Type B pancreatic cell (in vitro differentiated cells): ENCODE results near the gene SPEN. TPM values are rescaled to one million over a fixed set of nuclear protein-coding genes. Genes with fewer than 3 reads are reported as not detected.

Experiments used
- DNase-seq: peaks from one replicate; pipeline ENCODE4 v3.0.0; 2021; ENCODE audit warnings: mixed read lengths; ENCODE audit not compliant: unreplicated experiment; ENCODE audit errors: extremely low spot score
- H3K27ac Mint-ChIP-seq: 2 replicates; pipeline ENCODE4 v1.8.0; 2021; ENCODE audit warnings: mild to moderate bottlenecking, mixed read lengths
- H3K27me3 Mint-ChIP-seq: 2 replicates; pipeline ENCODE4 v1.8.0; 2021; ENCODE audit warnings: mixed read lengths
- H3K36me3 Mint-ChIP-seq: 2 replicates; pipeline ENCODE4 v1.8.0; 2021; ENCODE audit warnings: mixed read lengths
- H3K4me1 Mint-ChIP-seq: one replicate; pipeline ENCODE4 v1.8.0; 2021; ENCODE audit warnings: mixed read lengths; ENCODE audit not compliant: unreplicated experiment
- H3K4me3 Mint-ChIP-seq: 2 replicates; pipeline ENCODE4 v1.8.0; 2021; ENCODE audit warnings: mild to moderate bottlenecking, mixed read lengths
- H3K9me3 Mint-ChIP-seq: 2 replicates; pipeline ENCODE4 v1.8.0; 2021; ENCODE audit warnings: mixed read lengths
- long read RNA-seq: library from polyadenylated mRNA; unstranded; transcript quantifications from one replicate; pipeline ENCODE4 v2.0.0, GENCODE V29; 2020
- total RNA-seq: library from RNA; stranded (reverse); gene quantifications from 2 replicates; pipeline ENCODE4 v1.2.1, GENCODE V29; 2021; ENCODE audit warnings: low replicate concordance
- TF ChIP-seq, protein P1 (sequence below): fragments of 200-600 bp; sonication (generic); conservative IDR thresholded peaks from 2 replicates; pipeline ENCODE4 v1.5.0; 2021; ENCODE audit warnings: antibody characterized with exemption, mild to moderate bottlenecking

Gene SPEN, protein sequence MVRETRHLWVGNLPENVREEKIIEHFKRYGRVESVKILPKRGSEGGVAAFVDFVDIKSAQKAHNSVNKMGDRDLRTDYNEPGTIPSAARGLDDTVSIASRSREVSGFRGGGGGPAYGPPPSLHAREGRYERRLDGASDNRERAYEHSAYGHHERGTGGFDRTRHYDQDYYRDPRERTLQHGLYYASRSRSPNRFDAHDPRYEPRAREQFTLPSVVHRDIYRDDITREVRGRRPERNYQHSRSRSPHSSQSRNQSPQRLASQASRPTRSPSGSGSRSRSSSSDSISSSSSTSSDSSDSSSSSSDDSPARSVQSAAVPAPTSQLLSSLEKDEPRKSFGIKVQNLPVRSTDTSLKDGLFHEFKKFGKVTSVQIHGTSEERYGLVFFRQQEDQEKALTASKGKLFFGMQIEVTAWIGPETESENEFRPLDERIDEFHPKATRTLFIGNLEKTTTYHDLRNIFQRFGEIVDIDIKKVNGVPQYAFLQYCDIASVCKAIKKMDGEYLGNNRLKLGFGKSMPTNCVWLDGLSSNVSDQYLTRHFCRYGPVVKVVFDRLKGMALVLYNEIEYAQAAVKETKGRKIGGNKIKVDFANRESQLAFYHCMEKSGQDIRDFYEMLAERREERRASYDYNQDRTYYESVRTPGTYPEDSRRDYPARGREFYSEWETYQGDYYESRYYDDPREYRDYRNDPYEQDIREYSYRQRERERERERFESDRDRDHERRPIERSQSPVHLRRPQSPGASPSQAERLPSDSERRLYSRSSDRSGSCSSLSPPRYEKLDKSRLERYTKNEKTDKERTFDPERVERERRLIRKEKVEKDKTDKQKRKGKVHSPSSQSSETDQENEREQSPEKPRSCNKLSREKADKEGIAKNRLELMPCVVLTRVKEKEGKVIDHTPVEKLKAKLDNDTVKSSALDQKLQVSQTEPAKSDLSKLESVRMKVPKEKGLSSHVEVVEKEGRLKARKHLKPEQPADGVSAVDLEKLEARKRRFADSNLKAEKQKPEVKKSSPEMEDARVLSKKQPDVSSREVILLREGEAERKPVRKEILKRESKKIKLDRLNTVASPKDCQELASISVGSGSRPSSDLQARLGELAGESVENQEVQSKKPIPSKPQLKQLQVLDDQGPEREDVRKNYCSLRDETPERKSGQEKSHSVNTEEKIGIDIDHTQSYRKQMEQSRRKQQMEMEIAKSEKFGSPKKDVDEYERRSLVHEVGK (N-terminal part only)
- total RNA-seq = 66.5 and 79.4 TPM in 2 replicates
- long read RNA-seq, partial matches to known transcripts = 21 of 25 reads
- long read RNA-seq, other reads (novel, unspliced or antisense) = 4 of 25 reads

DNA sequence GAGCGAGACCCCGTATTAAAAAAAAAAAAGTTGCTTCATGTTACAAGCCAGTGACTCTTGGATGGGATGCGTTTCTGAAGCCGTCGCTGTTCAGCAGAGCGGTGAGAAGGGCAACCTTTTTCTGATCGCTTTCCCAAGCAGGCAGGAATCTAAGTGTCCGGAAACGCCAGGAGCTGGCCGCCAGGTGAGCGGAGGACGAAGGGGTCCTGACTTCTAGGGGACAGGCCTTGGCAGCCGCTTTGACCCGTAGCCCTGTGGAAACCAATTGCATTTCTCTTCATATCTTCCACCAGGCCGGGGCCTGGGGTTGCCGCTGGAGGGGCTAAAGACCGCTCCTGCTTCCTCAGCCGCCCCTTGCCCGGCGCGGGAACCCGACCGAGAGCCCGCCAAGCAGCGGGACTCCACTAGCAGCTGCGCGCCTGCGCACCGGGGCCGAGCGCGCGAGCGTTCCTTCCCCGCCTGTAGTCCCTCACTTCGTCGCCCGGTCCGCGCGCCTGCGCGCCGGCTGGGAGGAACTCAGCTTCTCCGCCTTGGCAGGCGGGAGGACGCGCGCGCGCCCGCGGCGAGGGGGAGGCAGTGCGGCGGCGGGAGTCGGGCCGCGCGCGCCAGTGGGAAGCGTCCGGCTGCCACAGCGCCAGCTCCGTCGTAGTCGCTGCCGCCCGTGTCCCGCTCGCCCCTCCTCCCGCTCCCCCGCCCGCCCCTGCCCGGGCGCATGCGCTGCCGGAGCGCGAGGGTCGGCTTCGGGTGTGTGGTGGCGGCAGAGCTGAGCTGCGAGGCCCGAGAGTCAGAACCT lies at the start of gene SPEN:
Gene SPEN (plus strand): TSS at position 608 of the 793 bp plus-strand sequence. CDS start 361 bp downstream, outside the sequence.
- TF ChIP-seq, protein P1, sequence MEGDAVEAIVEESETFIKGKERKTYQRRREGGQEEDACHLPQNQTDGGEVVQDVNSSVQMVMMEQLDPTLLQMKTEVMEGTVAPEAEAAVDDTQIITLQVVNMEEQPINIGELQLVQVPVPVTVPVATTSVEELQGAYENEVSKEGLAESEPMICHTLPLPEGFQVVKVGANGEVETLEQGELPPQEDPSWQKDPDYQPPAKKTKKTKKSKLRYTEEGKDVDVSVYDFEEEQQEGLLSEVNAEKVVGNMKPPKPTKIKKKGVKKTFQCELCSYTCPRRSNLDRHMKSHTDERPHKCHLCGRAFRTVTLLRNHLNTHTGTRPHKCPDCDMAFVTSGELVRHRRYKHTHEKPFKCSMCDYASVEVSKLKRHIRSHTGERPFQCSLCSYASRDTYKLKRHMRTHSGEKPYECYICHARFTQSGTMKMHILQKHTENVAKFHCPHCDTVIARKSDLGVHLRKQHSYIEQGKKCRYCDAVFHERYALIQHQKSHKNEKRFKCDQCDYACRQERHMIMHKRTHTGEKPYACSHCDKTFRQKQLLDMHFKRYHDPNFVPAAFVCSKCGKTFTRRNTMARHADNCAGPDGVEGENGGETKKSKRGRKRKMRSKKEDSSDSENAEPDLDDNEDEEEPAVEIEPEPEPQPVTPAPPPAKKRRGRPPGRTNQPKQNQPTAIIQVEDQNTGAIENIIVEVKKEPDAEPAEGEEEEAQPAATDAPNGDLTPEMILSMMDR = peak; percentile 55
- Mint-ChIP-seq H3K36me3 (no peaks in the 10 kb centered on the region), H3K4me1 (peaks cover 27% of the 10 kb centered on the region), H3K9me3 (no peaks in the 10 kb centered on the region), H3K27ac (peak within 1 kb of the TSS; percentile 96), H3K27me3 (no peaks in the 10 kb centered on the region), H3K4me3 (peak within 1 kb of the TSS; percentile 95)
- DNase-seq = peak; percentile 99

DNA sequence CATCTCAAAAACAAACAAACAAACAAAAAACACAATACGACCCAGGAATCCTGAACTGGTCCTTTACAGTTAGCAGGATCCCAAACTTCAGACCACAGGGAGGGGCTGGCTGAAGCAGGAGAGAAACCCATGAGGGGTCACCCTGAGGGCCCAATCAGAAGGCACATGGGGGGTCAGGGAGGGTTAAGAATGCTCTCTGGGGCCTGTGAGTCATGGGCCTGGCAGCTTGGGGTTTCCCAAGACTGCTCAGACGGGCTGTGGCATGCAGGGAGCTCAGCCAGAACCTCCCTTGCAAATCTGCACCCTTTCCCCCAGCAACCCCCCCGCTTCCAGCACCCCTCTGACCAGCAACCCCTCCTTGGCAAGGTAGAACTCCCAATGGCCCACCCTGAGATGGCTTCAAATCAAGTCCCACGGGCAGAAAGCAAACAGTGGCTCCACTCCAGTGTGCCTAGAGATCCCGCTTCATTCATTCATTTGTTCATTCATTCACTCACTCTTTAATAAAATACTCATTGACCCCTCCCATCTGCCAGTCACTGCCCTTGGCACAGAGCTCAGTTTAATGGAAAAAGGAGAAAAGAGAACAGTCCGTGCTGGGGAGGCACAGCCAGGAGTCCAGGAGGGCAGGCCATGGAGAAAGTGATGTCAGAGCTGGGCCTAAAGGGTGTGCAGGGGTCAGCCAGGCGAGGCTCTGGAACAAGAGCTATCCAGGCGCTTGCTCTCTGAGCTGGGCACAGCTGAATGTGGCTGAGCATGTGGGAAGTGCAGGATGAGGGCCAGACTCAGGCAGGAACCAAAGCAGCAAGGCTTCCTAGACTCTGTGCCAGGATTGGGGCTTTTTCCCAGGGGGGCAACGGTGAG lies 48.3 kb upstream of the SPEN start:
- Mint-ChIP-seq H3K27ac (peak overlapping the region; percentile 92), H3K4me3 (peak overlapping the region; percentile 70), H3K9me3 (no peaks in the 10 kb centered on the region), H3K4me1 (peaks cover 44% of the 10 kb centered on the region), H3K36me3 (no peaks in the 10 kb centered on the region), H3K27me3 (peaks cover 4% of the 10 kb centered on the region)
- DNase-seq = no peak
- TF ChIP-seq, protein P1 = no peak

DNA sequence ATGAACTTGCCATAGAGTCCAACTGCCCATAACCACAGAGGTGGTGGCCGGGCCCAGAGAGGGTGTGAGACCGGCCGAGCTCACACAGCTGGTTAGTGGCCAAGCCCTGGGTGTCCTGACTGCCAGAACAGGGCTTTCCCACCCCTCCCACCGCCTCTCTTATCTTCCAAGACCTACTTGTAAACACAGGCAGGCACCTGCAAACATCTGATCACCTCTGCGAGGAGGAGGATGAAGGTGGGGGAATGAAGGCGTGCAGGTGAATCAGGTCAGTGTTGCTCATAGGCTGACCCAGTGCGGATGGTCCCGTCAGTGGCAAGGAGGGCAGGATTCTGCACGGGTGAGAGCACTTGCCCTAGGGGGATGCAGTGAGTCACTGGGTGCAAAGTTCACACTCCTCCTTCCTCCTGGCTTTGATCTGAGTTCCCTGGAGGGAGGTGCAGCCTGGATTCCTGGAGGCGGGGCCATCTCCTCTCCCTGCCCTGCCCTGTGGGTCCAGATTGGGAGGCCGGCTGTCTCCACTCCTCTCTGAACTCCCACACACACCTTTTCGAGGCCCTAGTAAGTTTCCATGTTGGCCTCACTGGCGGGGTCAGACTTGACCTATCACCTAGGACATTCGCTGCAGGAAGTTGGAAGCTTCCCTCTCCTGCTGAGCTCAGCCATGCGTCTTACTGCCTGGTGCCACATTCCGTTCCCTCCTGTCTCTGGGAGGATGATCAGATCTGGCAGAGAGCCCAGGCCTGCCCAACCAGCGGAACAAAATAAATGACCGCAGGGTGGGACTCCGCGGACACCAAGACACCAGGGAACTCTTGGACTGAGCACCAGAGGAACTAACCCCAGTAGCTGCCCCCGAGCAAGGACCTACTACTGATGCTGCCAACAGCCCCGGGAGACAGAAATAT lies 47.3 kb upstream of the SPEN start:
- H3K4me1 Mint-ChIP-seq = peaks cover 40% of the 10 kb centered on the region
- no peak for DNase-seq
- H3K27me3 Mint-ChIP-seq = peaks cover 4% of the 10 kb centered on the region
- TF ChIP-seq, protein P1 = no peak
- H3K27ac Mint-ChIP-seq = peak overlapping the region; percentile 92
- H3K36me3 Mint-ChIP-seq = no peaks in the 10 kb centered on the region
- no peaks in the 10 kb centered on the region for H3K9me3 Mint-ChIP-seq
- H3K4me3 Mint-ChIP-seq = peak overlapping the region; percentile 82

DNA sequence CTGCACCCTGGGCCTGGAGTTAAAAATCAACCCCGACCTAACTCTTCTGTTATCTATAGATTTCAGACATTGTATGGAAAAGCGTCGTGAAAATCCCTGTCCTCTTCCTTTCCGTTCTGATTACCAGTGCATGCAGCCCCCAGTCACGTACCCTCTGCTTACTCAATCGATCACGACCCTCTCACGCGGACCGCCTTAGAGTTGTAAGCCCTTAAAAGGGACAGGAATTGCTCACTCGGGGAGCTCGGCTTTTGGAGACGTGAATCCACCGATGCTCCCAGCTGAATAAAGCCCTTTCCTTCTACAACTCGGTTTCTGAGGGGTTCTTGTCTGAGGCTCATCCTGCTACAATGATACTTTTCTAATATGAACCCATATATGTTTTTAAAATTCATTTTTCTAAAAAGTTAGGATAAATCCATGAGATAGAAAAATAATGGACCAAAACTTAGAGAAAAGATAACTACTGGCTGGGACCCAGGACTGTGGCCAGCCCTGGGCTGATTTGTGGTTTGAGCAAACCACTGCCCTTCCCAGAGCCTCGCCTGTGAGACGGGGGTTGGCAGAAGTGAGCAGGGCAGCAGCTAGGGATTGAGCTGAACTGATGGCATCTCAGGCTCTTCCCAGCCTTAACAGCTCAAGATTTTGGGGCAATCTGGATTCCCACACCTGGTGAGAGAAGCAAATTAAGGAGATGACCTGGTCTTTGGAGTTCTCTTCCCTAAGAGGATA lies 45.1 kb upstream of the SPEN start:
- no peaks in the 10 kb centered on the region for H3K36me3 Mint-ChIP-seq
- H3K4me1 Mint-ChIP-seq = peaks cover 30% of the 10 kb centered on the region
- H3K9me3 Mint-ChIP-seq = no peaks in the 10 kb centered on the region
- H3K27ac Mint-ChIP-seq = peak overlapping the region; percentile 38
- no peak overlapping the region for H3K4me3 Mint-ChIP-seq
- TF ChIP-seq, protein P1 = no peak
- H3K27me3 Mint-ChIP-seq = peaks cover 4% of the 10 kb centered on the region
- DNase-seq = no peak
